IPS DF 4.7 (cell line): Measurements from ENCODE around the gene C2CD2L.
"Not testable (repeated sequence)": the region's sequence is repeated elsewhere in the genome, so short reads cannot be mapped to it uniquely, and the experiment has no call there.

ENCODE experiments used
- DNase-seq: peaks from one replicate; pipeline ENCODE4 v3.0.0-alpha.2; 2013; ENCODE audit warnings: low spot score; ENCODE audit errors: extremely low read depth

Gene C2CD2L

GRCh38 chr11:119113716-119114115 lies 6.6 kb downstream of the C2CD2L start:
- no peak for DNase-seq

GRCh38 chr11:119114351-119114750 lies 7.2 kb downstream of the C2CD2L start:
- DNase-seq = no peak

DNA sequence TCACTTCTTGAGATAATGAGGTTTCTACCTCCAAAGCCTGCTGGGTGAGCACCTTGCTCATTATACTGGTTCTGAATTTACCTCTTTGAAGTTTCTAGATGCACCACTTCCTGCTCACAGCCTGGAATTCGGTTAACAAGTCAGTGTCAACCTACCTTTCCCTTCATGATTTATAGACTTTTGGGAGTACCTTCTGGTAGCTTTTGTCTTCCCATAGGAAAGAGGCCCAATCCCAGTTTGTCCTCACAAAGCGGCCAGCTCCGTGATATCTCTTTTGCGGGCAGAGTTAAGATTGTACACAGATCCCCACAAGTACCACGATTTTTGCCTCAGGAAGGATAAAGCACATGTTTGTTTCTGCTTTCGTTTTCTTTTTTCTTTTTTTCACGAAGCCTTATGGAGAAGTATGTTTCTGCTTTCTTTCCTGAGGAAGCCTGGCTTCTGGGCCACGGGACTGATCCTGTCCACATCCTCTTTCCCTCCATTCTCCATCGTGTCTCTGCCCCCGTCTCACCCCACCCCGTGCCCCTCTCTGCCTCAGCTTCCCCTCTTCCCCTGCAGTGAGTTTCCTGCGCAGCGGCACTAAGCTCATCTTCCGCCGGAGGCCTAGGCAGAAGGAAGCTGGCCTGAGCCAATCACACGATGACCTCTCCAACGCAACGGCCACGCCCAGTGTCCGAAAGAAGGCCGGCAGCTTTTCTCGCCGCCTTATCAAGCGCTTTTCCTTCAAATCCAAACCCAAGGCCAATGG lies 8.5 kb downstream of the C2CD2L start:
- no peak for DNase-seq

DNA sequence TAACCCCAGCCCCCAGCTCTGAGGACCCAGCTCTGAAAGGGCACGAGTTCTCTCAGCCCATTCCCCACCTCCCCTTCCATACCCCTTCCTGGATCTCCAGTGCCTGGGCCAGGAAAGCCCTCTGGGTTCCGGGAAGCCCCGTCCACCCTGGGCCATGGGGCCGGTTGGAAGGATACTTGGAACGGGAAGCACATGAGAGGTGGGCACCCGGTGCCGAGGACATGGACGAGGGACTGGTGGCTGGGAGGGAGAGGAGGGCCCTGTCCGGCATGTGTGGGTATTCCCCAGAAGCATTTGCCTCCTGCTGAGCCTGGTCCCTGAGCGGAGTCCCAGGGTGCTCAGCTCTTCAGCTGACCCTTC lies 9.1 kb downstream of the C2CD2L start:
- no peak for DNase-seq

DNA sequence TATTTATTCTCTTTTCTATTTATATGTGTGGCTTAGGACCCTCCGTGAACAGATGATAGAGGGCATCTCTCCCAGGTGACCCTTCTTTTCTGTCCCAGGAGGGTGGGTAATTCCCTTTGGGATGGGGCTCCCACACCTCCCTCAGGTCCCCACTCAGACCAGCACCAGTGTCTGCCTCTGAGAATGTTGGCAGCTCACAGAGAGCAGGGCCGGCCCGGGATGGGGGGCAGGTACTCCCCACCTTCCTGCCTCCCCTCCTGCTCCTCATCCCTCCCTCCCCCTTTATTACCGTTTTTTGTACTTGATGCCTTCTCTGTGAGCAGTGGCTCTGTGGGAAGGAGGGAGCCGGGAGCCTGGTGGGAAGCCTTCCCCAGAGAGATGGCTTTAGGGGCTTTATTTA lies 9.5 kb downstream of the C2CD2L start:
- DNase-seq = no peak

DNA sequence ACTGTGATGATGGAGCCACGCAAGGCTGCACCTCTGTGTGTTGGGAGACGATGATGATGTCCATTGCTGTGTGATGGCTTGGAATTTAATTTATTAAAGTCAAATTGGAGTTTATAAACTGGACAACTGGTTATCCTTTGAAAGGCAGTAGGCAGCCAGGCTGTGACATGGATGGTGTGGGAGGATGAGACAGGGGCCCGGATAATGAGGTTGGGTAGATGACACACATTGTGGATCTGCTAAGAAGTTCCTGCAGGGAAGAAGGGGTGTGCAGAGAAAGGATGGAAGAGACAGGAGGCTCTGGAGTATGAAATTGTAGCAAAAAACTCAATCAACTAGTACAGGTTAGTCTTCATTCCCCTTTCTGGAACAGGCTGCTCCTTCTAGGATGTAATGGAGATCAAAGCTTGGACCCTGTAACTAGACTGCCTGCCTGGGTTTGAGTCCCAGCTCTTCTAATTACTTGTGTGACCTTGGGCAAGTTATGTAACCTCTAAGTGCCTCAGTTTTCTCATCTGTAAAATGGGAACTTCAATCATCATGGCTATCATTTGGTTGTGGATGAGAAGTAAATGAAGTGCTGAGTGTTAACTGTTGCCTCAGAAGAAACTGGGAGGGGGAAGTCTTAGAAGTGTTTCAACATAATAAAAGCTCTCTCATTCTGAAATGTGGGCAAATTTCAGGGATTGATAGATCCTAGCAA lies 10.0 kb downstream of the C2CD2L start:
- no peak for DNase-seq

GRCh38 chr11:119118227-119118626 lies 11.1 kb downstream of the C2CD2L start:
- no peak for DNase-seq

DNA sequence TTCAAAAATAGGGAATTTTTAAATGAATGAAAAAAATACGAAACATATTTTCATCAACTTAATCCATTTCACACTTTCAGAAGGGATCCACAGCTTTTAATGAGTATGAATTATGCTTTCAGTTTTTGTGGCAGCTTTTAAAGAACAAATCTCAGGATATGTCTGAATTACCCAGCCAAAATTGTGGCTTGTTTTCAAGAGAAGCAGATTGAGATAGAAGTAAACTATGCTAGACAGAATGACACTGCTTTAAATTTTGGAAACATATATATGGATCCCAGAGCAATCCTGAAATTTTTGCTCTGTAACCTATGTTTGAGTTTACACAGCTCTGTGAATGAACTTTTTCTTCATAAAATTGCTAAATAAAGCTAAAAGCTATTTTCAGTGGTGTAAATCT lies 11.8 kb downstream of the C2CD2L start:
- no peak for DNase-seq

DNA sequence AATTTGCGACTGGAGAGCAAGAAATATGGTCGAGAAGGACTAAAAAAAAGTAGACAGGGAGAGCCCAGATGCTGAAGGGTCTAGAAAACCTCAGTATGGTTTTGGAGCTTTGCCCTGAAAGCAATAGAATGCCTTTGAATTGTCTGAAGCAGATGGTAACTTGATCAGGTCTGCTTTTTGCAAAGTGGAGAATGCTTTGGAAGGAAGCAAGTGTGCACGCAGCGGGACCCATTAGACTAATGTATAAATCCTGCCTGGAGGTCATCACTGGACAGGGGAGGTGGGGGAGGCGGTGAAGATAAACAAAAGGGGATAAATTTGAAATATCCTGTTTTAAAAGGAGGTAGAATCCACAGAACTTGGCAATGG lies 13.5 kb downstream of the C2CD2L start:
- no peak for DNase-seq

DNA sequence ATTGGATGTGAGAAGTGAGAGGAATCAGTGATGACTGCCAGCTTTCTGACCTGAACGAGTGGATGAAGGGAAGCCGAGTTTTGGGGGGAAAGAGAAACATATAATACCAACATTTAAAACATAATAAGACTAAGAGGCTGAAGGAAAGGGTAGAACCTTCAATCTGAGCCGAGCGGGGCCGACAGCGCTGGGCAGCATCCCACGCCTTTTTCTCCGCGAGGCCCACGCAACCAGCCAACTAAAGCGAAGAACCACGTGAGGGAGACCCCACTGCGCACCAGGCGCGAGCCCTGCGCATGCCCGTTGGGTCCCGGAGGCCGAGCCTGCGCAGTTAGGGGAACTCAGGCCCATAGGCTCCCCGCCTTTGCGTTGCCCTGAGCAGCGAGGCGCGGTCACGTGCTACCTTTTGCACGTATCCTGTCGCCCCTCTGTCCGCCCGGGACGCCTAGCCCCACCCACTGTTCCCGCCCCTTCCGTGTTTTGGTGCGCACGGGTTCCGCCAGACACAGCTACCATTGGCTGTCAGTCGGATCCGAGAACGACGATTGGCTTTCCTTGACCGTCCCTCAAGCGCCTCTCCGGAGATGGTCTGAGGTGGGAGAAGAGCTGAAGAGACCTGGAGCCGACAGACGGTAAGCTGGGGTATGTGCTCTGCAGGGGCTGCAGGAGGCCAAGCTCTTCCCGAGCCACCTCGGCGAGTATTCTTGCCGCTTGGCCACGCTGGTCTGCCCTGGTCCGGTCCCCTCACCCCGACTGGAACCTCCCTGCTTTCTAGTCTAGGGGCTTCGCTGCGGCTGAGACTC lies 14.1 kb downstream of the C2CD2L start, which contains the start of gene HINFP:
TSS of gene HINFP (plus strand) at position 573 of the 803 bp plus-strand sequence. CDS start 5,365 bp downstream, outside the sequence.
- peak; percentile 95 for DNase-seq

DNA sequence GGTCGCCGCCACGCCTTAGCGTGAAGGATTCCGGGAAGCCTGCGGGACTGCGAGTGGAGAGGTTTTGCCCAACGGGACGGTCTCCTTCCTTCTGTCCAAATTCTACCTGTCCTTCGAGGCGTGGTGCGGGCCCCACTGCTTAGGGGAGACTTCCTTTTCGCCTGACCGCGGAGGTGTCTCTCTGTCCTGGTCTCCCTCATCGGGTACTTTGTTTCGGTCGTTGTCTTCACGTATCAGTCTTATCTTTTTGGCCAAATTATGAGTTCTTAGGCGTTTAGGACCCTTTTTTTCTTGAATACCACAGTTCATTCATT lies 14.6 kb downstream of the C2CD2L start:
- no peak for DNase-seq

DNA sequence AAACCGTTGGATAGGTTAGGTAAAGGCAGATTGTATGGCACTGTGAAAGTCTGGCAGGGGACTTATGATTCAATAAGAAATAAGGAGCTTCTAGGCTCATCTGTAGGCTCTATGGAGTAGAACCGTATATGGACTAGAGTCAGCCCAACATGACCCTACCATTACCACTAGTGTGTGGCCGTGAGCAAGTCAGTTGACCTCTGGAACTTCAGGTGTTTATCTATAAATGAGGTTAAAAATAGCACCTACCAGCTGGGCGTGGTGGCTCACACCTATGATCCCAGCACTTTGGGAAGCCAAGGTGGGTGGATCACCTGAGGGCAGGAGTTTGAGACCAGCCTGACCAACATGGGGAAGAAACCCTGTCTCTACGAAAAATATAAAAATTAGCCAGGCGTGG lies 18.7 kb downstream of the C2CD2L start:
- no peak for DNase-seq

GRCh38 chr11:119126675-119127268 lies 19.6 kb downstream of the C2CD2L start:
- no peak for DNase-seq

- DNase-seq = no peak
Measured at GRCh38 chr11:119130662-119131061, 23.5 kb downstream of the C2CD2L start.

- no peak for DNase-seq
Measured at GRCh38 chr11:119134389-119134978, 27.3 kb downstream of the C2CD2L start.

GRCh38 chr11:119139276-119139675 lies 32.1 kb downstream of the C2CD2L start:
- not testable (repeated sequence) for DNase-seq

GRCh38 chr11:119144825-119145486 lies 37.8 kb downstream of the C2CD2L start:
- DNase-seq = peak; percentile 68

- DNase-seq = no peak
Measured at GRCh38 chr11:119145551-119145950, 38.4 kb downstream of the C2CD2L start.

DNA sequence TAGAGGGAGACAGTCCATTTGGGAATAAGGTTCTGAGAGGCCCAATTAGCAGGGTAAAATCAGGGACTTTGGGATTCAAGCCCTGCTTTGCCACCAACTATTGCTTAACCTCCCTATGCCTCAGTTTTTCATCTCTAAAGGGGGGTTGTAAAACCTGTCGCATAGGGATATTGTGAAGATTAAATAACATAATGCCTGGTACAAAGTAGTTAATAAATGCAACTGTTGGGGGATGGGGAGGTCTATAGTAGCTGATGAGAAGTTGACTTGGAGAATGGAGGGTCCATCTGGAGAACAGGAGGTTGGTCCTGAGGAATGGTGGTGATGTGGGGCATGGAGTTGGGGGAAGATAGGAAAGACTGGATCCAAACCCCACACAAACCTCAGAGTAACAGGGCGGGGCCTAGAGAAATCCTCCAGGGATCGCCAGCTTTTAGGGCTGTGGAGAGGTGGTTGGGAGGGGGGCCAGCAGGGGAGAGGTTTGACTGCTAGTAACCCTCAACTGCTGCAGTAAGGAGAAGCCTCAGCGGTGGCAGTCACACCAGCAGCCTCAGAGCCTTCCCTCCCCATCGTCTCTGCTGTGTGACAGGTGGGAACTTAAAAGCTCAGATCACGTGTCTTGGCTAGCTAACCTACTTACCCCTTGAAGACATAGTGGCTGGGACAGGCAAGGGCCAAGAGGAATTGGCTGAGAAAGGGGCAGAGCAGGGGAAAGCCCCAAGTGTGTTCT lies 40.6 kb downstream of the C2CD2L start:
- no peak for DNase-seq

DNA sequence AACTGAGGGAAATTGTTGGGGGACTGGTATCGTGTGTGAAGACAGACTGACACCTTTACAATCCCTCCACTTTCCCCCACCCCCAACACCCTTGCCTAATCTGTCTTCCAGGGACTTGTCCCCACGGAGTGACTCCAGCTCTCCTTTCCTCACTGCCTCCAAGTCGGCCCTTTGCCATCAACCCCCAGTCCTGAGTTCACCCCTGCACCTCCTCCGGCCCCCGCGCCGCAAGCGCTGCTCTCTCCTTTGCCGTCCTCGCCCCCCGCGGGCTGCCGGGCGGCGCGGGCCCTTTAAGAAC lies 41.5 kb downstream of the C2CD2L start:
- no peak for DNase-seq
